ENCODE measurements around the gene SLC24A5. TPM values are rescaled to one million over a fixed set of nuclear protein-coding genes. Genes with fewer than 3 reads are reported as not detected.

The SLC24A5 gene
- polyA plus RNA-seq, 6 donors from 2014 or later = not detected

DNA sequence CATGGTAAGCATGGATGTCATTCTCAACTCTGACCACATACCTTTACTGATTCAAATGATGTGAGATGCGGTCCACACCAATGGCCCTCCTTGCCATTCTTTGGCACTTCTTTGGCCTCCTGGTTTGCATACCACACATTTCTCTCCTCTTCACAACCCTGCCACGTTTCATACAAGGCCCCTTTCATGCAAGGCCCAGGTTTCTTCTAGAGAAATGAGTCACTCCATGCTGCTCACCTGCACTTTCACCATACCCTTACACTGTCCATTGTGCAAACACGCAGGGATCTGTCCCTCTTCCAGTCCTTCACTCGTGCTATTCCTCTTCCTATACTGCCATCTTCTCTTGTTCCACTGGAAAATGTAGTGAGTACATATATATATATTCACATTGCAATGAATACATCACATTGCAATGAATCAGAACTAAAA, 24.4 kb upstream of the SLC24A5 start:
- Mint-ChIP-seq H3K4me1 (no peaks in the 10 kb centered on the region), H3K27ac (no peak overlapping the region)

GRCh38 chr15:48096813-48097212, 24.0 kb upstream of the SLC24A5 start:
- ATAC-seq (ENCODE audit: low read depth in 2 of 2) (no peak), DNase-seq (no peak)
- Mint-ChIP-seq H3K4me3 (no peak overlapping the region), H3K4me1 (no peaks in the 10 kb centered on the region), H3K9me3 (peaks cover 0 to 3% (median 0%) of the 10 kb centered on the region in 7 donors), H3K36me3 (no peaks in the 10 kb centered on the region), H3K27ac (no peak overlapping the region), H3K27me3 (peaks cover 0 to 14% (median 9%) of the 10 kb centered on the region in 3 donors)

More for the DNA sequence above, 24.4 kb upstream of the SLC24A5 start:
- ATAC-seq (ENCODE audit: low read depth in 2 of 2) (no peak), DNase-seq (no peak)
- Mint-ChIP-seq H3K9me3 (peaks cover 0 to 3% (median 0%) of the 10 kb centered on the region in 7 donors), H3K36me3 (no peaks in the 10 kb centered on the region), H3K27me3 (peaks cover 0 to 14% (median 9%) of the 10 kb centered on the region in 3 donors), H3K4me3 (no peak overlapping the region)

DNA sequence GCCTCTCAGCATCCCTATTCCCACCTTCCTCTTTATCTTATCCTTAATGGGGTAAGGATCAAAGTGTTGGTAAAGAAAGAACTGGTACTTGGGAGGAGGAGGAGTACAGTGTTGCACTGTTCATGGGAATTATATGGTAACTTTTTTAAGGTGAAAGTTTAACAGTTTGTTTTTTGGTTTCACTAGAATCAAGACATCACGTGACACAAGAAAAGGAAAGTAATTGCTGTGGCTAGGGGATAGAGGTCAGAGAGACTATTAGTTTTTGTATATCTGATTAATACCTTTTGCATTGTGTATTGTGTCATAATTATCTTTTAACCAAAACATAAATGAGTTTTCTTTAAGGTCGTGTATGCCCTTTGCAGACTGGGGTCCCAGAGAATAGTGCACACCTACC, 23.5 kb upstream of the SLC24A5 start:
- H3K4me1 Mint-ChIP-seq = no peaks in the 10 kb centered on the region
- H3K9me3 Mint-ChIP-seq = peaks cover 0 to 3% (median 0%) of the 10 kb centered on the region in 7 donors
- ATAC-seq (ENCODE audit: low read depth in 2 of 2) (no peak), DNase-seq (no peak)
- no peak overlapping the region for H3K4me3 Mint-ChIP-seq
- no peak overlapping the region for H3K27ac Mint-ChIP-seq
- H3K36me3 Mint-ChIP-seq = no peaks in the 10 kb centered on the region
- peaks cover 0 to 14% (median 9%) of the 10 kb centered on the region in 3 donors for H3K27me3 Mint-ChIP-seq

DNA sequence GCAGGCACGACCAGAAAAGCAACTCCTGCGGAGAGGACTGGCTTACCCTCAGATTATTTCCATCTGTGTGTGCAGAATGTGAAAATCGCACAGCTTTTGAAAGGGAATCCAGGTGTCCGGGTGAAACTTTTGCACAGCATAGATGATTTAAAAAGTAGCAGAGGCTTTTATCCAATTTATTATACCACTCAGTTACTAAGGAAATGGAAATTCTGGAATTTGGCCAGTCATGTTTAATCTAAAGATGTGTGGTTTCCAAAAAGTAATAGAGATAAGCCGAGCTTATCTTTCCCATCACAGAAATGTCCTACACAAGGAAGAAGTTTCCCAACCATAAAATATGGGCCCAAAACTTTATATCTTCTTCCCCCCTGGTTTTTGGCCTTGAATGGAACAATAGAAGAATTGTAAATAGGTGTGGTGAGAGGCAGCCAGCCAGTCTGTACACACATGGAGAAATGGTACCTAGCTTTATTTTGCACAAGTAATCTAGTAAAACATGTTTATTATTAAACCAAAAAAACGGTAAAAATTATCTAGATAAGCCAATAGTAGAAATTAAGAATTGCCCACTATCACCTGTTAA, 19.3 kb upstream of the SLC24A5 start:
- Mint-ChIP-seq H3K9me3 (peaks cover 0 to 2% (median 0%) of the 10 kb centered on the region in 7 donors), H3K27me3 (peaks cover 18 to 23% (median 20%) of the 10 kb centered on the region in 3 donors), H3K36me3 (no peaks in the 10 kb centered on the region), H3K4me3 (no peak overlapping the region), H3K27ac (no peak overlapping the region), H3K4me1 (no peaks in the 10 kb centered on the region)
- no peak for ATAC-seq (ENCODE audit: low read depth in 2 of 2)
- no peak for DNase-seq

GRCh38 chr15:48102167-48102566, 18.6 kb upstream of the SLC24A5 start:
- H3K27ac Mint-ChIP-seq = no peak overlapping the region
- DNase-seq (no peak), ATAC-seq (ENCODE audit: low read depth in 2 of 2) (no peak)
- no peaks in the 10 kb centered on the region for H3K36me3 Mint-ChIP-seq
- no peaks in the 10 kb centered on the region for H3K4me1 Mint-ChIP-seq
- peaks cover 0 to 2% (median 0%) of the 10 kb centered on the region in 7 donors for H3K9me3 Mint-ChIP-seq
- no peak overlapping the region for H3K4me3 Mint-ChIP-seq
- H3K27me3 Mint-ChIP-seq = peaks cover 25 to 27% (median 27%) of the 10 kb centered on the region in 3 donors

DNA sequence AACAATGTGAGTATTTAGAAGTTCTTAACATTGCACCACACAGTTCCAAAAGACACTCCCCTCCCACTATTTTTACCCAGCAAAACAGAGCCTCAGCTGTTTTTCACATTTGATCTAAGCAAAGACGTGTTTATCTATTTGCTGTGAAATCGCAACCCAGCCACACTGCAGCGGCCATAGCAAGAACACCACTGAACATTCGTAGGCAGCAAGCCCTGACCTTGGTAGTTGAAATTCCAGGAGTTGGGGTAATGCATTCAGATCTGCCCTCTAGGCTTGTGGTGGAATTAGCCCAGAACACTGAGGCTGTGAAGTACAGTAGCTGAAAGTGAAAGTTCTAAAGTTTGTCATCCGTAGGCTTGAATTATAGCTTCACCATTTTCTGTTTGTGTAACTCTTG, 17.1 kb upstream of the SLC24A5 start:
- H3K4me1 Mint-ChIP-seq = no peaks in the 10 kb centered on the region
- no peak for ATAC-seq (ENCODE audit: low read depth in 2 of 2)
- peaks cover 27 to 36% (median 33%) of the 10 kb centered on the region in 3 donors for H3K27me3 Mint-ChIP-seq
- H3K36me3 Mint-ChIP-seq = no peaks in the 10 kb centered on the region
- DNase-seq = no peak
- peaks cover 0 to 2% (median 0%) of the 10 kb centered on the region in 7 donors for H3K9me3 Mint-ChIP-seq
- H3K4me3 Mint-ChIP-seq = no peak overlapping the region
- H3K27ac Mint-ChIP-seq = no peak overlapping the region

DNA sequence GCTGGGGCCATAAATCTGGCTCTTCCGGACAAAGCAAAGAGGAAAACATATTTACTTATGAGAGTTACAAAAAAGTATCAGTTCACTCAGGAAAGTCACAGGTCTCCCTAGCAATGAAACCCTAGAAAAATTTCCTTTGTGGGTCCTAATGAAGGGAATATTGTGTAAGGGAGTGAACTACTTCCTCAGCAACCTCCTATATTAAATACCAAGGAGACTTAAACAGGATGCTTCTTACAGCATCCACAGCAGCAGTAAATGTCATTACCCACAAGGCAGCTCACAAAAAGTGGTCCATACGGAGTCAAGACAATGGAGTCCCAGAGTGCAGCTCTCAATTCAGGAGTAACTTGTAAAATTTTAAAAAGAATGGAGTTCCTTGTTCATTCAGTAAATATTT, 14.9 kb upstream of the SLC24A5 start:
- ATAC-seq (ENCODE audit: low read depth in 2 of 2) (no peak), DNase-seq (no peak)
- Mint-ChIP-seq H3K27me3 (peaks cover 27 to 44% (median 33%) of the 10 kb centered on the region in 3 donors), H3K27ac (no peak overlapping the region), H3K4me3 (no peak overlapping the region), H3K9me3 (peaks cover 0 to 2% (median 0%) of the 10 kb centered on the region in 7 donors), H3K4me1 (no peaks in the 10 kb centered on the region), H3K36me3 (no peaks in the 10 kb centered on the region)

- no peaks in the 10 kb centered on the region for H3K36me3 Mint-ChIP-seq
- no peak overlapping the region for H3K27ac Mint-ChIP-seq
- H3K9me3 Mint-ChIP-seq = peaks cover 0 to 2% (median 0%) of the 10 kb centered on the region in 7 donors
- H3K4me3 Mint-ChIP-seq = no peak overlapping the region
- ATAC-seq (ENCODE audit: low read depth in 2 of 2) = no peak
- DNase-seq = no peak
- H3K27me3 Mint-ChIP-seq = peaks cover 22 to 43% (median 23%) of the 10 kb centered on the region in 3 donors
- H3K4me1 Mint-ChIP-seq = no peaks in the 10 kb centered on the region
Observed at GRCh38 chr15:48109212-48109611, 11.6 kb upstream of the SLC24A5 start.

DNA sequence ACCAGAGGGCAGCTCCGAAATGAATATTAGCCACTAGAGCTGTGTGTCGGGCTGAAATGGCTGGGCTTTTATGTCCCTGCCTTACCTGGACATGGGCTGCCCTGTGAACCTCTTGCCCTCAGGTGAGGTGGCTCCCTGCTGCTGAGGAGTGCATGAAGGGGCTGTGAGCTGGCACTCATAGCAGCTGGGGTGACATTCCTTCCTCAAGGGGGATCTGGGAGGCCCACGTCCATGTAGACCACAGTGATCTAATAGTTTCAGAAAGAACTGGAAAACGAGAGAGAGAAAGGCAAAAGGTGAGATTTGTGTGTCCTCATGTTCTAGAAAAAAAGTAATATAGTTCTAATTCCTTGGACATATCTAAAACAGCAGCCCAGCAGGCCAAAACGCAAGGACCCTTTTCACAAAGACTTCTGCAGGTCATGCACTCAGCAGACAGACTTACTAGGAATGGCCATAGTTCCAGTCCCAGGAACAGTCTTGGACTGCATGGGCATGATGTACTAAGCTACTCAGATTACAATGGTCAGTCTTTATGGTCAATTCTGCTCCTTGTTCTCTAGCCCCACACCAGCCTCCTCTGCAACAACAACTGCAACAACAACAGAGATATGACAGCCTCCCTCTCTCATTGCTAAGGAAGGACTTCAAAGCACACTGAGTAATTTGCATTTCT, 10.8 kb upstream of the SLC24A5 start:
- no peak overlapping the region for H3K27ac Mint-ChIP-seq
- peaks cover 19 to 50% (median 28%) of the 10 kb centered on the region in 3 donors for H3K27me3 Mint-ChIP-seq

DNA sequence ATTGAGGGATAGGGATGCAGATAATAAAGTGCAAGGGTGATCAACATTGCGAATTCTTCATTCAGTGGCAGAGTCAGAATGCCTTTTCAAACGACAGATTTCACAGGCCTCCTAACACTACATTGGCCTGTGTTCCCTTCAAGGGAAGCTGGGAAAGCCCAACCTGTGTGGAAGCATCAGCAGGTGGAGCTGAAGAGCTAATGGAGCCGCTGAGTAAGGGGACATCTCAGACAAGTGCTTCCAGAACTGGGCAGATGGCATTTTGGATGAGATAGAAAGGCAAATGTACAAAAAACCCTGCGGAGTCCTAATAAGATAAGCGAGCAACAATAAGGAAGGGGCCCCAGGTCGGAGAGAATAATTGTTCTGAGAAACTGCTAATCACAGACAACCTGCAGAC, 8.5 kb upstream of the SLC24A5 start:
- H3K27me3 Mint-ChIP-seq = peaks cover 9 to 39% (median 23%) of the 10 kb centered on the region in 3 donors

More for the DNA sequence above, 10.8 kb upstream of the SLC24A5 start:
- Mint-ChIP-seq H3K4me3 (no peak overlapping the region), H3K4me1 (no peaks in the 10 kb centered on the region), H3K36me3 (no peaks in the 10 kb centered on the region), H3K9me3 (peaks cover 0 to 2% (median 0%) of the 10 kb centered on the region in 7 donors)
- no peak for DNase-seq
- ATAC-seq (ENCODE audit: low read depth in 2 of 2) = no peak

GRCh38 chr15:48119277-48119676, 1.5 kb upstream of the SLC24A5 start:
- no peak overlapping the region for H3K27ac Mint-ChIP-seq
- H3K4me3 Mint-ChIP-seq = no peak overlapping the region
- no peaks in the 10 kb centered on the region for H3K36me3 Mint-ChIP-seq
- ATAC-seq (ENCODE audit: low read depth in 2 of 2) (no peak), DNase-seq (no peak)
- H3K4me1 Mint-ChIP-seq = no peaks in the 10 kb centered on the region
- H3K9me3 Mint-ChIP-seq = no peaks in the 10 kb centered on the region
- peaks cover 5 to 26% (median 7%) of the 10 kb centered on the region in 3 donors for H3K27me3 Mint-ChIP-seq

More for the DNA sequence above, 8.5 kb upstream of the SLC24A5 start:
- no peaks in the 10 kb centered on the region for H3K36me3 Mint-ChIP-seq
- no peak overlapping the region for H3K27ac Mint-ChIP-seq
- H3K4me1 Mint-ChIP-seq = no peaks in the 10 kb centered on the region
- H3K9me3 Mint-ChIP-seq = peaks cover 0 to 2% (median 0%) of the 10 kb centered on the region in 7 donors
- no peak for ATAC-seq (ENCODE audit: low read depth in 2 of 2)
- DNase-seq = no peak
- no peak overlapping the region for H3K4me3 Mint-ChIP-seq

DNA sequence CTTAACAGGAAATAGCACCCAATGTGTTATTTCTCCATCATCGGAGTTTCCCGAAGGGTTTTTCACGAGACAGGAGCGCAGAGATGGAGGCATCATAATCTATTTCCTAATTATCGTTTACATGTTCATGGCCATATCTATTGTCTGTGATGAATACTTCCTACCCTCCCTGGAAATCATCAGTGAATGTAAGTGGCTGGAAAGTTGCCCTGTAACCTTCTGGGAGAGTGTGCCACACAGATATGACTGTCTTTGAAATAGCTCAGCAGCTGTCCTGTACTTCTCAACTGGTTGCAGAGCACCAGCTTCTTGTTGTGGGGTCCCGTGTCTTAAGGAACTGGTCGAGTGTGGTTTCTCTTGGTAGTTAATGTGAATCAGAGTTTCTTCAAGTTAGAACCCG, 1.1 kb downstream of the SLC24A5 start:
- H3K4me3 Mint-ChIP-seq = no peak overlapping the region

GRCh38 chr15:48126667-48127355, 6.0 kb downstream of the SLC24A5 start:
- no peaks in the 10 kb centered on the region for H3K36me3 Mint-ChIP-seq
- H3K4me1 Mint-ChIP-seq = peaks cover 0 to 1% (median 0%) of the 10 kb centered on the region in 3 donors
- no peak overlapping the region for H3K27ac Mint-ChIP-seq
- H3K4me3 Mint-ChIP-seq = no peak overlapping the region
- DNase-seq = no peak
- H3K9me3 Mint-ChIP-seq = peaks cover 0 to 2% (median 0%) of the 10 kb centered on the region in 7 donors
- no peak for ATAC-seq (ENCODE audit: low read depth in 2 of 2)
- H3K27me3 Mint-ChIP-seq = peaks cover 6 to 13% (median 9%) of the 10 kb centered on the region in 3 donors

More for the DNA sequence above, 1.1 kb downstream of the SLC24A5 start:
- no peak for DNase-seq
- no peak for ATAC-seq (ENCODE audit: low read depth in 2 of 2)
- H3K27ac Mint-ChIP-seq = no peak overlapping the region
- no peaks in the 10 kb centered on the region for H3K9me3 Mint-ChIP-seq
- H3K36me3 Mint-ChIP-seq = no peaks in the 10 kb centered on the region
- peaks cover 6 to 24% (median 13%) of the 10 kb centered on the region in 3 donors for H3K27me3 Mint-ChIP-seq
- no peaks in the 10 kb centered on the region for H3K4me1 Mint-ChIP-seq

Data from naive B cell (primary cell).